ENCODE results near the gene SPX.

SPX gene

DNA sequence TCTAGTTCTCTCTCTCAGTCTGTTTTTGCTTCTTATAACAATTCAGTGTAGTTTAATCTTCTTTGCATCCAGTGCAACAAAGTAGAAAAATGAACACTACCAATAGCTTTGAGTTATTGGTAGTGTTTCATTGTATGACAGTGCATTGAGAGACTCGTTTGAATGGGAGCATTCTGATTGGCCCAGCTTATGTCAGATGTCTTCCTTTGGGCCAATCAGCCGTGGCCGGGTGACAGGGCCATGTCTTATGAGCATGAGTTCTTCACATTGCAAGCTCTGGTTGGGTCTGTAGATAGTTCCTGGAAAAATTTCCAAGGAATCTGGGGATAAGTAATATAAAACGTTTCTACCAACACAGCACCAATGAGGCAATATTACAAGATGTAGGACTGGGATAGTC is 42.0 kb downstream of the SPX start:
- no peak overlapping the region for H3K27ac ChIP-seq
- H3K27me3 ChIP-seq, result no peaks in the 10 kb centered on the region
- no peaks in the 10 kb centered on the region for H3K4me1 ChIP-seq
- H3K36me3 ChIP-seq, result no peaks in the 10 kb centered on the region
- H4K20me1 ChIP-seq, result no peaks in the 10 kb centered on the region
- H3K4me3 ChIP-seq, result no peak overlapping the region
- no peak overlapping the region for H3K9ac ChIP-seq
- H3K4me2 ChIP-seq, result no peak overlapping the region
- H3K9me3 ChIP-seq, result no peaks in the 10 kb centered on the region
- TF ChIP-seq Cebpa-rat (IDR thresholded peaks at IDR 0.05), result no peak

GRCh38 chr12:21571046-21571445 is 45.0 kb downstream of the SPX start:
- Histone ChIP-seq H3K27ac (no peak overlapping the region), H3K9me3 (no peaks in the 10 kb centered on the region), H3K4me2 (no peak overlapping the region), H3K4me1 (no peaks in the 10 kb centered on the region), H4K20me1 (no peaks in the 10 kb centered on the region), H3K27me3 (no peaks in the 10 kb centered on the region), H3K36me3 (no peaks in the 10 kb centered on the region), H3K9ac (no peak overlapping the region), H3K4me3 (no peak overlapping the region)
- no peak for TF ChIP-seq Cebpa-rat (IDR thresholded peaks at IDR 0.05)

GRCh38 chr12:21573733-21574358 is 47.8 kb downstream of the SPX start:
- H3K4me3 ChIP-seq, result no peak overlapping the region
- no peak overlapping the region for H3K27ac ChIP-seq
- TF ChIP-seq Cebpa-rat (IDR thresholded peaks at IDR 0.05), result no peak
- no peaks in the 10 kb centered on the region for H3K4me1 ChIP-seq
- H3K27me3 ChIP-seq, result no peaks in the 10 kb centered on the region
- no peaks in the 10 kb centered on the region for H3K9me3 ChIP-seq
- H4K20me1 ChIP-seq, result no peaks in the 10 kb centered on the region
- no peak overlapping the region for H3K9ac ChIP-seq
- no peaks in the 10 kb centered on the region for H3K36me3 ChIP-seq
- H3K4me2 ChIP-seq, result no peak overlapping the region

DNA sequence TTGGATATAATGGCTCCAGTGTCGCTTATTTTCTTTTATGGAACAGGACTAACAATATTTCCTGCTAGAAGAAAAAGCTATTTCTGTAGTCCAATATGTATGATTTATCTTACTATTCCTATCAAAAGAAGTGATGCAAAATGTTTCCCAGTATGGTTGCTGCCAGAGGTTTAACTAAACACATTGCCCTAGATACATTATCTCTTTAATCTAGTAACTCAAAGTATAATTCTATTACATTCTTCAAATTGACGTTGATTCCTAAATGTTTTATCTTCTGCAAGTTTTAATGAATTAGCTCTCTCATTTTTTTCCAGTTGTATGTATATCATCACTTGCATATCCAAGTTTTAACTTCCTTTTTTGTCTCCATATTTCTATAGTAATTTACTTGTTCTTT is 50.3 kb downstream of the SPX start:
- H3K27me3 ChIP-seq, result no peaks in the 10 kb centered on the region
- no peaks in the 10 kb centered on the region for H3K4me1 ChIP-seq
- no peaks in the 10 kb centered on the region for H3K9me3 ChIP-seq
- H3K27ac ChIP-seq, result no peak overlapping the region
- no peaks in the 10 kb centered on the region for H4K20me1 ChIP-seq
- H3K4me2 ChIP-seq, result no peak overlapping the region
- no peaks in the 10 kb centered on the region for H3K36me3 ChIP-seq
- TF ChIP-seq Cebpa-rat (IDR thresholded peaks at IDR 0.05), result no peak
- no peak overlapping the region for H3K4me3 ChIP-seq
- H3K9ac ChIP-seq, result no peak overlapping the region

GRCh38 chr12:21577516-21577915 is 51.4 kb downstream of the SPX start:
- Histone ChIP-seq H3K4me2 (no peak overlapping the region), H3K4me1 (no peaks in the 10 kb centered on the region), H3K9ac (no peak overlapping the region), H3K27me3 (no peaks in the 10 kb centered on the region), H4K20me1 (no peaks in the 10 kb centered on the region), H3K9me3 (no peaks in the 10 kb centered on the region), H3K36me3 (no peaks in the 10 kb centered on the region), H3K4me3 (no peak overlapping the region), H3K27ac (no peak overlapping the region)
- no peak for TF ChIP-seq Cebpa-rat (IDR thresholded peaks at IDR 0.05)

- Histone ChIP-seq H3K4me2 (no peak overlapping the region), H3K36me3 (no peaks in the 10 kb centered on the region), H3K4me3 (no peak overlapping the region), H3K27ac (no peak overlapping the region), H3K4me1 (no peaks in the 10 kb centered on the region), H4K20me1 (no peaks in the 10 kb centered on the region), H3K9ac (no peak overlapping the region), H3K9me3 (no peaks in the 10 kb centered on the region), H3K27me3 (no peaks in the 10 kb centered on the region)
- no peak for TF ChIP-seq Cebpa-rat (IDR thresholded peaks at IDR 0.05)
Observed at GRCh38 chr12:21580748-21581516, 54.8 kb downstream of the SPX start.

Measured in BLaER1 (cell line).